ENCODE results near the gene KCNQ1. TPM values are rescaled to one million over a fixed set of nuclear protein-coding genes. Genes with fewer than 3 reads are reported as not detected.
A peak's percentile ranks its signal among the peaks of the same experiment; 100 is the strongest.

Gene KCNQ1
- total RNA-seq, 1 donor from 2014 or later: 10.7 TPM

DNA sequence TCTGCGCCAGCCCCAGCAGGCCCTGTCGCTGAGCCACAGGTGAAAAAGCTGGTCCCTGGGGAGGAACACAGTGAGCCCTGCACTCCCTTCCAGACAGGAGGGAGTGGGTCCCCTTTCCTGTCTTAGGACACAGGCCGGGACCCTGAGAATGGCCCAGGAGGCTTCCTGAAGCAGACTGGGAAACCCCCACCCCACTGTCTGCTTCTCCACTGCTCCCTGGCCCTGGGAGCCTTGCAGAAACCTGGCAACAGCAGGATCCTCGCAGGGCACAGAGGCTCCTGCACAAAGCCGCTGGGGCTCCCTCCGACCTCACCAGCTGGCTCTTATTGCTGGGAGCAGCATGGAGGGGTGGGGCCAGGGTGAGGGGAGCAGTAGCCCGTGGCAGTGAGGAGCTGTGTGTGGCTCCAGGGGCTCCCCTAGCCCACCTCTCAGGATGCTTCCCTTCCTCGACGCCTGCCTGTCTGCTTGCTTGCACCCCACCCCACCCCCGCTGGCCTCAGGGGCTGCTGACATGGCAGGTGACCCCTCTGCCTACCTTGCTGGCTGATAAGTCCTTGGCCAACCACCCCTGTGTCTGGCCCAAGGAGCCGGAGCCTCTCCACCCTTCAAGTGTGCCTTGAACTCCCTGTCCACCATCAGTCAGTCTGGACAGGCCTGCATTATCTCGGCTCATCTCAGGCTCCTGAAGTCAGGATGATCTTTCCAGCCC, 327.1 kb downstream of the KCNQ1 start:
- DNase-seq (ENCODE audit: low spot score): peak; percentile 82

DNA sequence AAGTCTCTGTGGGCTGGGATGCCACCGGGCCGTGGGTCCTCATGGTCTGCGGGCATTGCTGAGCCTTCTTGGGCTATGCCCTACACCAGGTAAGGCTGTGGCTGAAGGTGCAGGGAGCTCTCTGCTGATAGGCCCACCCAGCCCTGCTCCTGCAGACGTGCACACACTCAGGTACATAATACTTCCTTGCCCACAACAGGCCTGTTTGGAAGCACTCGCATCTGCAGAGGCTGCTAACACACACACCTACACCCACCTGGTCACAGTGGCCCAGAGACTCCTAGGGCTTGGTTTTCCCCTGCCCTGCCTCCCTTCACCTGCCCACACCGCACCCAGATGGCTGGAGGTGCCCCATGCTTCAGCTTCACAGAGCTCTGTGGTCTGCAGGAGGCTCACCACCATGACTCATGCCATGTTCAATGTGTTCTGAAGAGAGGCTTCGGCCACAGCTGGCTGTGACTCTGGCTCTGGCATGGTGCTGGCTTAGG, 327.8 kb downstream of the KCNQ1 start:
- no peak for DNase-seq (ENCODE audit: low spot score)

DNA sequence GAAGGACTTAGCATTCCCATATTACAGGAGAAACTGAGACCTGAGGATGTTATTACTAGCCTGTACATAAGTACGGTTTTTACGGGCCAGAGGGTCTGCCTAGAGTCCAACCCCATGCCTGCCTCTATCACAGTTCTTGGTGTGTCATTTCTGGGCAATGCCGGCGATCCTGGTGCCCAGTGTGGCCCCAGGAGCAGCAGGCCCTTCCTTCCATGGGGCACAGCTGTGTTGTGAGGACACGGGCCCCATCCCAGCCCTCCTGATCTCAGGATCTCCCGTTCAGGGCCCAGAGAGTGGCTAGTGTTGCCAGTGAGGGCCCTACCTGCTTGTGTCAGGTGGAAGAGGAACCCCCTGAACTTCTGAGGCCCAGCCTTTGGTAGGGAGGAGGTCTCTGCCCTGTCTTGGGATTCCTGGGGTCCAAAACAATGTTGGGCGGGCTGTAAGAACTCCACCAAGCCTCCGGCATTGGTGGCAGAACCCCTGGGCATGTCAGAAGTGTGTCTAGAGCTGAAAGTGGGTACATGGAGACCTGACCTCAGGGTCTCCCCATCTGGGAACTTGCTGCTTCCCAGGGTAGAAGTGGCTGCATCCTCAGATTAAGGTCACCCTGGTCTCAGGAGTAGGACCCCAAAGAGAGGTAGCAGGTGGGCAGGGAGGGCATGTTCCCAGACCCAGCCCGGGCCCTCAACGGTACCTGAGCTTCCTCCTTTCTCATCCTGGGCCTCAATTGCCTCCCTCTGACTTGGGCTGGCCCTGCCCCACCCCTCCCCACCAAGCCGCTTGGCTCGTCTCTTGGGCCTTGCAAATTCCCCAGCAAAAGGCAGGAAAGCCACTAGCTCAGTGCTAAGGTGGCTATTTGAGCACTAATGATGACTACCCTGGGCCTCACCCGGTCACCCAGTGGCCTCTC, 329.6 kb downstream of the KCNQ1 start:
- DNase-seq (ENCODE audit: low spot score): no peak

GRCh38 chr11:2775083-2775625, 330.3 kb downstream of the KCNQ1 start:
- DNase-seq (ENCODE audit: low spot score): no peak

GRCh38 chr11:2775626-2776350, 331.0 kb downstream of the KCNQ1 start:
- DNase-seq (ENCODE audit: low spot score): peak; percentile 83

DNA sequence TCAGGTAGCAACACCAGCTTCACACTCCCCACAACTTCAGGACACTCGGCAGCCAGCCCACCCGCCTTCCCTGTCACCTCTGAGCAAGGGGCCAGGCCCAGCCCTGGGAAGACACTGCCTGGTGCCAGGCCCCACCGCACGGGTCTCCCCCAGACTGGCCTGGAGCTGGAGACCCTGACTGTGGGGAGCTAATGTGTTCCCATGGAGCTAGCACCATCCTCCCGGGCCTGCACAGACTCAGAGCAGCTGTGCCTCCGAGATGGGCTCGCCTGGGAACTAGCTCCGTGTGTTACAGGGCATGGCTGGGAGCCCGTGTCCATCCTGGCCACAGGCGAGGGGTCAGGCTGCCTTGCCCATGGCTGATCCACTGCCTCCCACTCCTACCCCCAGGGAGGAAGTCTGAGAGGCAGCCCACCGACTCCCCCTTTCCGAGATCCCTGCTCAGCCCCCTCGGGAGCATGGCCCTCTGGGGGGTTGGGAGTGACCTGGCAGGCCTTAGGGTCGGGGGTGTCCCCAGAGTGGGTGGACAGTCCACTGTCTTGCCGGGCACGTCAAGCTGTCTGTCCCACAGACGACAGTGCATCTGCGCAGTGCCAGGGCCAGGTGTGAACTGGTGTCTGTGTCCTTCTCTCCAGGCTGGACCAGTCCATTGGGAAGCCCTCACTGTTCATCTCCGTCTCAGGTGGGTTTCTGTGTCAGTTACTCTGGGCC, 331.7 kb downstream of the KCNQ1 start:
- peak; percentile 75 for DNase-seq (ENCODE audit: low spot score)

DNA sequence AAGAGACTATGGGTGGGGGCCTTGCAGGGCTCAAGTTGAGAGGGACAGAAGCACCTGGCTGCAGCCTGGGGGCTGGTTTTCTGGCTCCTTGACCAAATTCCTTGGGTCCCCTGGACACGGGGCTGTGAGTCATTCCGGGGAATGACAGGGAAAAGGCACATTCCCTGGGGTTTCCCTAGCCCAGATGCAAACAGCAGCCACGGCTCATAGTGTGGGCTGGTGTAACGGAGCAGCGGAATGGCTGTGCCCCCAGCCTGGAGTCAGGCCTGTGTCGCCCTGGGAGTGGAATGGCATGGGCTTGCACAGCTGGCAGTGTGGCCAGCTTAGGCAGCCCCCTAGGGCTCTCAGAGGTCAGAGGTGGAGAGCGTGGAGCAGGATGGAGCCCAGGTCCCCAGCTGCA, 332.6 kb downstream of the KCNQ1 start:
- DNase-seq (ENCODE audit: low spot score): peak; percentile 83

GRCh38 chr11:2777871-2778629, 333.2 kb downstream of the KCNQ1 start:
- DNase-seq (ENCODE audit: low spot score): peak; percentile 89

- peak; percentile 91 for DNase-seq (ENCODE audit: low spot score)
These were observed 334.1 kb downstream of the KCNQ1 start for GRCh38 chr11:2778630-2779498.

DNA sequence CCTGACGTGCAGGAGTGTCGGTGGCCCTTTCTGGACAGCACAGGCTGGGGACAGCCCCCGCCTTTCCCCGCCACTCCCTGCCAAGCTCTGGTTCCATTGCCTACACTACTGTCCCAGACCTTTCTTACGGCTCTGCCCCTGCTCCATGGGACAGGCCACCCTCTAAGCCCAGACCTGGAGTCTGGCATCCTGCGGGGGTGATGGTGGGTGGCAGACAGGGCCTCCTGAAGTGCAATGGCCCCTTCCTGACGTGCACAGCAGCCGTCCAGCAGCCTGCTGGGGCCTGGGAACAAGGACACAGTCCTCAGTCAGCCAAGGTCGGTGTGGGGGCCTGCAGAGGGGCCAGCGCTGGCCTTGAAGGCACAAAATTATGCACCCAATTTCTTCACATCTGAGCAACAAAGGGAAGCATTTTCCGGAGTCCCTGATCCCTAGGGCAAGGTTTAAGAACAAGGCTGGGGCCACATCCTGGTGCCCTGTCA, 334.7 kb downstream of the KCNQ1 start:
- peak; percentile 82 for DNase-seq (ENCODE audit: low spot score)

DNA sequence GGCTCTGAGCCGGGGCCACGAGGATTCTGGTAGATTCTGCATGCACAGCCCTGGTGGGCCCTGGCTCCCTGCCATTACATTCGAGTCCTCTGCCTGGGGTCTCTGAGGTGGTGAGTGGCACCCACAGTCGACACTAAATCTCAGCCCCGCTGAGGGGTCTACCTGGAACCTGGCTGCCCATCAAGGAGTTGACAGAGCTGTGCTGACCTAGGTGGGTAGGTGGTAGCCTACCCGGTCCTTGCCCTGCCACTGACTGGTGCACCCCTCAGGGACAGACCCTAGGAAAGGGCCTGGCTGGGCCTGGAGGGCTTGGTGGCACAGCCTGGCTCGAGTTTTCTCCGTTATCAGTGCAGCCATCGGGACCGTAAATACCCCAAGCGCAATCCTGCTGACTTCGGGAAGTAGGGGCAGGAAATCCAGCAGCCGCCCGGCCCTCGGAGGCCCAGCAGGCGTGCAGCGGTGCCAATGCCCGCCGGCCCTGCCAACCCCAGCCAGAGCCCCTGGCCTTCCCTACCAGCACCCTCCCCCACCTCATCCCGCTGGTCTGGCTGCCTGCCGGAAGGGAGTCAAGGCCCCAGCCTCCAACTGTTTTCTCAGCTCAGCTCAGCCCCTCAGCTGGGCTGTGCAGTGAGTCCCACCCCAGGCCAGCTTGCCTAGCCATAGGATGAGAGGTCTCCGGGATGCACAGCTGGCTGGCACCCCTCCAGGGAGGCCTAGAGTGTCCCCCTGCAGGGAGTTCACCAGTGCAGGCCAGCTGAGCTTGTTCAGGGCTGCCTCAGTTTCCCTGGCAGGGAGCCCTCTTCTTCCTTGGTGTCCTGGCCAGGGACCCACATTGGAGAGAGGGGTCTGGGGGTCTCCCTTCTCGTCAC, 335.4 kb downstream of the KCNQ1 start:
- DNase-seq (ENCODE audit: low spot score): peak; percentile 86

DNA sequence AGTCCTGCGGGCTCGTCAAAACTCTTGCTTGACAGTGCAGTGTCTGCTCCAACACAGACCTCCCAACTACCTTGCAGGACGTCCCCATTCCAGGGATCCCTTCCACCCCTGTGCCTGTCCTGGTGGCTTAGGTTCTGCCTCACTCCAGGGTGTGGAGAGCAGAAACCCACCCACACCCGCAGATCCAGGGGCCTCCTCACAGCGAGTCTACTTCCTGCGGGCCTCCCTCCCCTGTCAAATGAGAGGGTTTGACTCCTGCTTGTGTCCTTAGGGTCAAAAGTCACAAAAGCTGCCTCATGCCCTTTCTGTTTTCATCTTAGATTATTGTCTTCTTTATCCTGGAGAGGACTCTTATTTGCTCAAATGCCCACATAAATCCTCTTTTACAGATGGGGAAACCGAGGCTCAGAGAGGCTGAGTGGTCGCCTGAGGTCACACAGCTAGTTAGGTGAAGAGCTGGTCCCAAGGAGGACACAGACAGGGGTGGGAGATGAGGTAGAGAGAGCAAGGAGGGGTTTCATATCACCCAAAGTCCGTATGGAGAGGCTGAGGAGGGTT, 336.1 kb downstream of the KCNQ1 start:
- no peak for DNase-seq (ENCODE audit: low spot score)

- peak; percentile 85 for DNase-seq (ENCODE audit: low spot score)
These were observed 336.8 kb downstream of the KCNQ1 start for GRCh38 chr11:2781408-2782274.

- no peak for DNase-seq (ENCODE audit: low spot score)
These were observed 338.0 kb downstream of the KCNQ1 start for GRCh38 chr11:2782769-2783168.

GRCh38 chr11:2783536-2784082, 338.8 kb downstream of the KCNQ1 start:
- no peak for DNase-seq (ENCODE audit: low spot score)

DNA sequence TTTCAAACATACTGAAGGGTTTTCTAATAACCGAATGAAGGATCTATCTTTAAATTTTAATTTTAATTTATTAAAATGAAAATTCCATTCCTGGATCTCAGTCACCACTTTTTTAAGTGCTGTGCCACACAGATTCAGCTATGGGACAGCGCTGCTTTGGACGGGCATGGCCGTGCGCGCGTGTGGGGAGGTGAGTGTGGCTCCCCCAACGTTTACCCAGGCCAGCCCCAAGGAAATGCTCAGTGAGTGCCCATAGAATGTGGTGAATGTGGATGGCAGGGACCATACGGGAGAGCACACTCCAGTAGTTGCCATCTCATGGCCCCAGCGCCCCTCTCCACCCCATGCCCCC, 343.0 kb downstream of the KCNQ1 start:
- no peak for DNase-seq (ENCODE audit: low spot score)
